ENCODE measurements around the gene DALRD3.

DALRD3 gene

GRCh38 chr3:49021213-49021812, 2.9 kb upstream of the DALRD3 start:
- H3K9ac ChIP-seq (ENCODE audit: low read length) = peak overlapping the region; percentile 93
- H3K4me1 ChIP-seq (ENCODE audit: control insufficient read depth, insufficient read depth, low read length) = peaks cover 17% of the 10 kb centered on the region
- H3K36me3 ChIP-seq (ENCODE audit: control insufficient read depth, insufficient read depth, low read length) = peaks cover 39% of the 10 kb centered on the region
- peak overlapping the region; percentile 96 for H3K27ac ChIP-seq (ENCODE audit: low read depth, low read length)
- H3K4me3 ChIP-seq (ENCODE audit: low read depth, low read length) = peak overlapping the region; percentile 97
- H3K9me3 ChIP-seq (ENCODE audit: control insufficient read depth, insufficient read depth, low read depth, low read length) = no peaks in the 10 kb centered on the region
- no peaks in the 10 kb centered on the region for H3K27me3 ChIP-seq (ENCODE audit: control insufficient read depth, insufficient read depth, low read length)

- peak overlapping the region; percentile 82; the same call in 1 of the 2 replicates for H3K27ac ChIP-seq (ENCODE audit: low read depth, low read length)
- H3K9me3 ChIP-seq (ENCODE audit: control insufficient read depth, insufficient read depth, low read depth, low read length) = no peaks in the 10 kb centered on the region
- H3K27me3 ChIP-seq (ENCODE audit: control insufficient read depth, insufficient read depth, low read length) = no peaks in the 10 kb centered on the region
- H3K4me3 ChIP-seq (ENCODE audit: low read depth, low read length) = peak overlapping the region; percentile 97
- H3K4me1 ChIP-seq (ENCODE audit: control insufficient read depth, insufficient read depth, low read length) = peaks cover 17% of the 10 kb centered on the region
- peaks cover 39% of the 10 kb centered on the region for H3K36me3 ChIP-seq (ENCODE audit: control insufficient read depth, insufficient read depth, low read length)
- H3K9ac ChIP-seq (ENCODE audit: low read length) = peak overlapping the region; percentile 92
Observed at GRCh38 chr3:49020330-49021212, 2.2 kb upstream of the DALRD3 start.

GRCh38 chr3:49019941-49020329, 1.6 kb upstream of the DALRD3 start:
- H3K9me3 ChIP-seq (ENCODE audit: control insufficient read depth, insufficient read depth, low read depth, low read length) = no peaks in the 10 kb centered on the region
- peak overlapping the region; percentile 92 for H3K9ac ChIP-seq (ENCODE audit: low read length)
- H3K36me3 ChIP-seq (ENCODE audit: control insufficient read depth, insufficient read depth, low read length) = peaks cover 39% of the 10 kb centered on the region
- H3K4me3 ChIP-seq (ENCODE audit: low read depth, low read length) = peak overlapping the region; percentile 97
- H3K27ac ChIP-seq (ENCODE audit: low read depth, low read length) = no peak overlapping the region
- H3K27me3 ChIP-seq (ENCODE audit: control insufficient read depth, insufficient read depth, low read length) = no peaks in the 10 kb centered on the region
- H3K4me1 ChIP-seq (ENCODE audit: control insufficient read depth, insufficient read depth, low read length) = peaks cover 17% of the 10 kb centered on the region

- Histone ChIP-seq H3K9ac (ENCODE audit: low read length) (peak overlapping the region; percentile 71), H3K4me3 (ENCODE audit: low read depth, low read length) (peak overlapping the region; percentile 80), H3K36me3 (ENCODE audit: control insufficient read depth, insufficient read depth, low read length) (peaks cover 39% of the 10 kb centered on the region), H3K9me3 (ENCODE audit: control insufficient read depth, insufficient read depth, low read depth, low read length) (no peaks in the 10 kb centered on the region), H3K4me1 (ENCODE audit: control insufficient read depth, insufficient read depth, low read length) (peaks cover 17% of the 10 kb centered on the region), H3K27me3 (ENCODE audit: control insufficient read depth, insufficient read depth, low read length) (no peaks in the 10 kb centered on the region), H3K27ac (ENCODE audit: low read depth, low read length) (no peak overlapping the region)
Observed at GRCh38 chr3:49018707-49019006, 277 bp upstream of the DALRD3 start.

- Histone ChIP-seq H3K4me1 (ENCODE audit: control insufficient read depth, insufficient read depth, low read length) (peaks cover 12% of the 10 kb centered on the region; the same call in 1 of the 2 replicates), H3K4me3 (ENCODE audit: low read depth, low read length) (peak overlapping the region; percentile 80), H3K27me3 (ENCODE audit: control insufficient read depth, insufficient read depth, low read length) (no peaks in the 10 kb centered on the region), H3K9ac (ENCODE audit: low read length) (peak overlapping the region; percentile 71), H3K36me3 (ENCODE audit: control insufficient read depth, insufficient read depth, low read length) (peaks cover 41% of the 10 kb centered on the region), H3K9me3 (ENCODE audit: control insufficient read depth, insufficient read depth, low read depth, low read length) (no peaks in the 10 kb centered on the region), H3K27ac (ENCODE audit: low read depth, low read length) (peak overlapping the region; percentile 36; the same call in 1 of the 2 replicates)
Observed at GRCh38 chr3:49017229-49017970, 980 bp downstream of the DALRD3 start.

- H3K27ac ChIP-seq (ENCODE audit: low read depth, low read length) = no peak overlapping the region
- peaks cover 12% of the 10 kb centered on the region; the same call in 1 of the 2 replicates for H3K4me1 ChIP-seq (ENCODE audit: control insufficient read depth, insufficient read depth, low read length)
Observed at GRCh38 chr3:49016414-49017228, 1.8 kb downstream of the DALRD3 start.

GRCh38 chr3:49015765-49016164, 2.6 kb downstream of the DALRD3 start:
- H3K36me3 ChIP-seq (ENCODE audit: control insufficient read depth, insufficient read depth, low read length) = peaks cover 53% of the 10 kb centered on the region
- no peaks in the 10 kb centered on the region for H3K27me3 ChIP-seq (ENCODE audit: control insufficient read depth, insufficient read depth, low read length)
- no peaks in the 10 kb centered on the region for H3K9me3 ChIP-seq (ENCODE audit: control insufficient read depth, insufficient read depth, low read depth, low read length)
- no peak overlapping the region for H3K27ac ChIP-seq (ENCODE audit: low read depth, low read length)
- no peak overlapping the region for H3K4me3 ChIP-seq (ENCODE audit: low read depth, low read length)
- peaks cover 12% of the 10 kb centered on the region; the same call in 1 of the 2 replicates for H3K4me1 ChIP-seq (ENCODE audit: control insufficient read depth, insufficient read depth, low read length)
- H3K9ac ChIP-seq (ENCODE audit: low read length) = no peak overlapping the region

More at GRCh38 chr3:49016414-49017228, 1.8 kb downstream of the DALRD3 start:
- H3K4me3 ChIP-seq (ENCODE audit: low read depth, low read length) = peak overlapping the region; percentile 80; the same call in 1 of the 2 replicates
- H3K27me3 ChIP-seq (ENCODE audit: control insufficient read depth, insufficient read depth, low read length) = no peaks in the 10 kb centered on the region
- H3K9me3 ChIP-seq (ENCODE audit: control insufficient read depth, insufficient read depth, low read depth, low read length) = no peaks in the 10 kb centered on the region
- no peak overlapping the region for H3K9ac ChIP-seq (ENCODE audit: low read length)
- H3K36me3 ChIP-seq (ENCODE audit: control insufficient read depth, insufficient read depth, low read length) = peaks cover 49% of the 10 kb centered on the region

GRCh38 chr3:49015072-49015471, 3.3 kb downstream of the DALRD3 start:
- H3K27ac ChIP-seq (ENCODE audit: low read depth, low read length) = no peak overlapping the region
- peaks cover 53% of the 10 kb centered on the region for H3K36me3 ChIP-seq (ENCODE audit: control insufficient read depth, insufficient read depth, low read length)
- no peaks in the 10 kb centered on the region for H3K9me3 ChIP-seq (ENCODE audit: control insufficient read depth, insufficient read depth, low read depth, low read length)
- peaks cover 8% of the 10 kb centered on the region; the same call in 1 of the 2 replicates for H3K4me1 ChIP-seq (ENCODE audit: control insufficient read depth, insufficient read depth, low read length)
- no peaks in the 10 kb centered on the region for H3K27me3 ChIP-seq (ENCODE audit: control insufficient read depth, insufficient read depth, low read length)
- H3K9ac ChIP-seq (ENCODE audit: low read length) = no peak overlapping the region
- no peak overlapping the region for H3K4me3 ChIP-seq (ENCODE audit: low read depth, low read length)

GRCh38 chr3:49013738-49014660, 4.4 kb downstream of the DALRD3 start:
- Histone ChIP-seq H3K4me1 (ENCODE audit: control insufficient read depth, insufficient read depth, low read length) (0 out of 2 replicates have a peak, but pooled peaks cover 5% of the 10 kb centered on the region), H3K27ac (ENCODE audit: low read depth, low read length) (no peak overlapping the region), H3K9ac (ENCODE audit: low read length) (no peak overlapping the region), H3K4me3 (ENCODE audit: low read depth, low read length) (no peak overlapping the region), H3K9me3 (ENCODE audit: control insufficient read depth, insufficient read depth, low read depth, low read length) (no peaks in the 10 kb centered on the region), H3K36me3 (ENCODE audit: control insufficient read depth, insufficient read depth, low read length) (peaks cover 53% of the 10 kb centered on the region), H3K27me3 (ENCODE audit: control insufficient read depth, insufficient read depth, low read length) (no peaks in the 10 kb centered on the region)
